Measurements from ENCODE around the gene NCAM2. TPM values are rescaled to one million over a fixed set of nuclear protein-coding genes. Genes with fewer than 3 reads are reported as not detected.
A peak's percentile ranks its signal among the peaks of the same experiment; 100 is the strongest.

NCAM2 gene
- total and polyA plus RNA-seq, 2 of the 8 experiments (the other 6 are each of a cell fraction or from before 2014, with no cell fraction given) = 0.14 to 1.1 TPM

GRCh38 chr21:21101911-21102310 lies 103.7 kb downstream of the NCAM2 start:
- FAIRE-seq = peak; percentile 66

More at GRCh38 chr21:21101911-21102310, 103.7 kb downstream of the NCAM2 start:
- Histone ChIP-seq H3K14ac (ENCODE audit: insufficient read length) (no peak overlapping the region), H3K23me2 (ENCODE audit: low read depth, low read length) (no peaks in the 10 kb centered on the region), H3K4ac (replicated peaks; ENCODE audit: insufficient read length, low read depth, low read length) (no peak overlapping the region), H3K27me3 (replicated peaks in 1 of 4; ENCODE audit: control insufficient read depth in 3 of 4, extremely low read depth in 1 of 4, insufficient read depth in 3 of 4, low read length in 3 of 4) (no peaks in the 10 kb centered on the region), H2BK20ac (ENCODE audit: low read length) (no peak overlapping the region), H3K9ac (replicated peaks in 1 of 4; ENCODE audit: extremely low read depth in 1 of 4, low read depth in 3 of 4, low read length in 3 of 4) (no peak overlapping the region), H2BK5ac (ENCODE audit: low read depth, low read length) (no peak overlapping the region), H3K27ac (ENCODE audit: low read depth, low read length) (no peak overlapping the region), H3K79me2 (ENCODE audit: control insufficient read depth in 1 of 2, insufficient read depth in 2 of 2, low read length in 2 of 2) (no peaks in the 10 kb centered on the region), H3K79me1 (ENCODE audit: low read depth, low read length) (no peaks in the 10 kb centered on the region), H3K36me3 (ENCODE audit: control insufficient read depth in 2 of 4, insufficient read depth in 4 of 4, low read length in 3 of 4) (no peaks in the 10 kb centered on the region), H3K4me1 (replicated peaks in 1 of 4; ENCODE audit: control insufficient read depth in 3 of 4, insufficient read depth in 4 of 4, low read length in 3 of 4) (peaks cover 0 to 4% (median 0%) of the 10 kb centered on the region in 4 experiments; a peak in 1 of 7 replicates), H3K4me3 (ENCODE audit: extremely low read depth in 1 of 4, insufficient read depth in 2 of 4, low read depth in 3 of 4, low read length in 4 of 4) (no peak overlapping the region), H3K9me3 (ENCODE audit: insufficient read depth in 2 of 2, low read depth in 1 of 2, low read length in 1 of 2) (no peaks in the 10 kb centered on the region), H4K8ac (ENCODE audit: extremely low read depth, insufficient read depth, low read length) (no peak overlapping the region), H2AK5ac (ENCODE audit: low read depth, low read length) (no peak overlapping the region), H2BK12ac (ENCODE audit: low read depth, low read length) (no peak overlapping the region), H4K5ac (ENCODE audit: insufficient read length, low read depth, low read length) (no peak overlapping the region), H4K91ac (replicated peaks; ENCODE audit: insufficient read length, low read length) (no peak overlapping the region), H3K4me2 (ENCODE audit: insufficient read depth in 1 of 2, low read depth in 2 of 2, low read length in 2 of 2) (no peak overlapping the region), H2BK15ac (ENCODE audit: low read length) (no peak overlapping the region), H3K23ac (ENCODE audit: insufficient read length) (no peak overlapping the region), H4K20me1 (replicated peaks in 1 of 2; ENCODE audit: control insufficient read depth in 1 of 2, insufficient read depth in 2 of 2, low read length in 2 of 2) (no peaks in the 10 kb centered on the region), H2BK120ac (replicated peaks; ENCODE audit: low read depth, low read length) (no peak overlapping the region), H2AFZ (ENCODE audit: low read length) (no peak overlapping the region), H3K18ac (ENCODE audit: extremely low read depth, low read length) (no peak overlapping the region), H3K56ac (replicated peaks; ENCODE audit: insufficient read length, low read depth, low read length) (no peak overlapping the region)
- POLR2A ChIA-PET (ENCODE audit: partially characterized antibody) = interaction anchor here (0.6 kb wide), 1 partner anchor 69 kb away, joined by 3 read pairs; no protein-coding TSS in a partner anchor
- DNase-seq (ENCODE audit: low read depth in 1 of 2, low spot score in 2 of 2) = no peak
- CTCF ChIA-PET (ENCODE audit: partially characterized antibody) = interaction anchor here (0.7 to 5.9 kb wide), 5 partner anchors 11 to 100 kb away, joined by 3 to 116 read pairs (median 6); partner anchors contain the start of gene NCAM2
- TF ChIP-seq CTBP2 (IDR thresholded peaks at IDR 0.05; ENCODE audit: borderline replicate concordance, insufficient read depth, insufficient read length, low read length) = no peak
- no peak for TF ChIP-seq CBX8 (IDR thresholded peaks at IDR 0.05; ENCODE audit: borderline replicate concordance, low read depth, low read length)
- no peak for TF ChIP-seq BCL11A (IDR thresholded peaks at IDR 0.05; ENCODE audit: low read depth in 2 of 2, low read length in 2 of 2)
- TF ChIP-seq CTCF (IDR thresholded peaks at IDR 0.05; ENCODE audit: control extremely low read depth in 1 of 3, insufficient read depth in 1 of 3, low read depth in 1 of 3, low read length in 3 of 3) = peak in 2 of 3 experiments; percentile 60 to 79; a peak in 3 of 4 replicates
- TF ChIP-seq RAD21 (IDR thresholded peaks at IDR 0.05 in 1 of 2, conservative IDR thresholded peaks at IDR 0.05 in 1 of 2; ENCODE audit: low read depth in 2 of 2, low read length in 2 of 2) = peak; percentile 75 to 88
- no peak for TF ChIP-seq RNF2 (IDR thresholded peaks at IDR 0.05; ENCODE audit: borderline replicate concordance, low read depth, low read length, missing control alignments, poor library complexity, severe bottlenecking)
- TF ChIP-seq SP4 (IDR thresholded peaks at IDR 0.05; ENCODE audit: low read length) = no peak
- TF ChIP-seq SIX5 (IDR thresholded peaks at IDR 0.05; ENCODE audit: low read depth, low read length) = no peak
- TF ChIP-seq CEBPB (IDR thresholded peaks at IDR 0.05; ENCODE audit: low read depth, low read length) = peak; percentile 80
- TF ChIP-seq MAFK (IDR thresholded peaks at IDR 0.05; ENCODE audit: low read depth, low read length) = no peak
- peak; percentile 27; the same call in 1 of the 2 replicates for TF ChIP-seq BACH1 (IDR thresholded peaks at IDR 0.05; ENCODE audit: low read length)
- WGBS, 2 experiments (ENCODE audit: extremely low coverage in 1 of 2, insufficient coverage in 1 of 2, insufficient read length in 1 of 2, insufficient replicate concordance in 2 of 2, low coverage in 1 of 2, low lambda C conversion rate in 2 of 2, missing lambda C conversion rate in 1 of 2) = 85% methylated on average over 1 of the region's 1 CpG; no CpG with 5 or more reads in 1 of the 2 experiments
